Mucosa of descending colon (tissue), 3 donors: ENCODE data around the gene CD3D. TPM values are rescaled to one million over a fixed set of nuclear protein-coding genes. Genes with fewer than 3 reads are reported as not detected.

Experiments used
- ATAC-seq: fragments of 200-7000 bp; cut with Tn5 transposase; one replicate; pipeline ENCODE4 v1.9.1; 2020; ENCODE audit warnings: mild to moderate bottlenecking, moderate library complexity
- DNase-seq, 3 donors: peaks; one replicate each; pipeline ENCODE4 v3.0.0-alpha.2; 2020
- H3K36me3 ChIP-seq: fragments of 200-600 bp; one replicate; pipeline ENCODE4 v1.8.0; 2021; ENCODE audit warnings: low read depth, mild to moderate bottlenecking
- H3K4me1 ChIP-seq: fragments of 200-600 bp; one replicate; pipeline ENCODE4 v1.8.0; 2021; ENCODE audit warnings: low read depth, mild to moderate bottlenecking
- H3K4me3 ChIP-seq: fragments of 200-600 bp; one replicate; pipeline ENCODE4 v1.8.0; 2021; ENCODE audit warnings: mild to moderate bottlenecking
- H3K9me3 ChIP-seq: fragments of 200-600 bp; one replicate; pipeline ENCODE4 v1.8.0; 2021; ENCODE audit warnings: mild to moderate bottlenecking
- intact Hi-C, 2 donors: fragments of 100-400 bp; cut with DNase I in 1 of 2; cut with micrococcal nuclease in 1 of 2; formaldehyde crosslinking; loops; one replicate each; pipeline versions ENCODE4 v1.11.0 to v1.11.1; 2022; cut with DNase I, micrococcal nuclease
- total RNA-seq, 3 donors: library from RNA; stranded (reverse); fragmentation: NEBNext Ultra II Directional in 2 of 3; extraction: Animal tissue kit (Norgen Biotek cat#: 25700) in 2 of 3; gene quantifications; one replicate each; pipeline versions ENCODE4 v1.2.1 to v1.2.4, GENCODE V29; 2021 to 2023
- TF ChIP-seq, protein P1 (sequence below): fragments of 200-600 bp; IDR thresholded peaks from one replicate; pipeline ENCODE4 v1.8.0; 2022; ENCODE audit warnings: antibody characterized with exemption, mild to moderate bottlenecking
- donor health status: DM: no; HTN: no; CAD: no; lungs with moderate emphysema.
- donor health status: DM: no; HTN: no; CAD: no.
- donor health status: DM: no; HTN: yes; CAD: no.

CD3D gene
- total RNA-seq, 3 donors from 2014 or later: 4.9 to 8.1 (median 7.7) TPM

GRCh38 chr11:118289401-118289800 lies 53.1 kb downstream of the CD3D start:
- no peak for DNase-seq
- Histone ChIP-seq H3K36me3 (no peaks in the 10 kb centered on the region), H3K9me3 (no peaks in the 10 kb centered on the region), H3K4me1 (peaks cover 6% of the 10 kb centered on the region), H3K4me3 (no peak overlapping the region)
- intact Hi-C loops: loop anchor here in 1 of 2 donors (10.0 kb wide), 1 partner anchor 85 kb away; no protein-coding TSS in a partner anchor
- no peak for ATAC-seq
- TF ChIP-seq, protein P1, sequence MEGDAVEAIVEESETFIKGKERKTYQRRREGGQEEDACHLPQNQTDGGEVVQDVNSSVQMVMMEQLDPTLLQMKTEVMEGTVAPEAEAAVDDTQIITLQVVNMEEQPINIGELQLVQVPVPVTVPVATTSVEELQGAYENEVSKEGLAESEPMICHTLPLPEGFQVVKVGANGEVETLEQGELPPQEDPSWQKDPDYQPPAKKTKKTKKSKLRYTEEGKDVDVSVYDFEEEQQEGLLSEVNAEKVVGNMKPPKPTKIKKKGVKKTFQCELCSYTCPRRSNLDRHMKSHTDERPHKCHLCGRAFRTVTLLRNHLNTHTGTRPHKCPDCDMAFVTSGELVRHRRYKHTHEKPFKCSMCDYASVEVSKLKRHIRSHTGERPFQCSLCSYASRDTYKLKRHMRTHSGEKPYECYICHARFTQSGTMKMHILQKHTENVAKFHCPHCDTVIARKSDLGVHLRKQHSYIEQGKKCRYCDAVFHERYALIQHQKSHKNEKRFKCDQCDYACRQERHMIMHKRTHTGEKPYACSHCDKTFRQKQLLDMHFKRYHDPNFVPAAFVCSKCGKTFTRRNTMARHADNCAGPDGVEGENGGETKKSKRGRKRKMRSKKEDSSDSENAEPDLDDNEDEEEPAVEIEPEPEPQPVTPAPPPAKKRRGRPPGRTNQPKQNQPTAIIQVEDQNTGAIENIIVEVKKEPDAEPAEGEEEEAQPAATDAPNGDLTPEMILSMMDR: no peak

Other genes with a start within 250 kb of the CD3D start
- 1 to 10 TPM; 1.0 to 2.6 (median 1.2) TPM for gene SCN4B, start 189.9 kb downstream of the CD3D start, total RNA-seq
- 1 to 10 TPM in 1 of 3 donors, under 1 TPM in 2; 0.23 to 3.7 (median 0.34) TPM for gene SCN2B, start 166.1 kb downstream of the CD3D start, total RNA-seq
- 10 to 100 TPM in 1 of 3 donors, 1 to 10 TPM in 2; 7.5 to 15.0 (median 7.7) TPM for gene JAML, start 117.7 kb downstream of the CD3D start, total RNA-seq
- 10 to 100 TPM in 1 of 3 donors, 1 to 10 TPM in 2; 4.9 to 19.6 (median 9.0) TPM for gene MPZL3, start 90.3 kb downstream of the CD3D start, total RNA-seq
- gene MPZL2, start 78.4 kb downstream of the CD3D start, total RNA-seq: 10 to 100 TPM; 34.4 to 83.1 (median 72.4) TPM
- 1 to 10 TPM; 6.3 to 9.7 (median 9.7) TPM for gene CD3E, start 38.0 kb downstream of the CD3D start, total RNA-seq
- gene CD3G, start 1.6 kb upstream of the CD3D start, total RNA-seq: 1 to 10 TPM; 2.8 to 5.1 (median 4.2) TPM
- 10 to 100 TPM; 42.3 to 50.1 (median 46.1) TPM for gene UBE4A, start 16.9 kb upstream of the CD3D start, total RNA-seq
- gene ATP5MG, start 58.9 kb upstream of the CD3D start, total RNA-seq: 100 to 1,000 TPM; 224 to 287 (median 262) TPM
- 10 to 100 TPM; 49.0 to 89.3 (median 51.4) TPM for gene KMT2A, start 93.8 kb upstream of the CD3D start, total RNA-seq
- gene TTC36, start 184.8 kb upstream of the CD3D start, total RNA-seq: 1 to 10 TPM in 2 of 3 donors, under 1 TPM in 1; 0.63 to 1.3 (median 1.2) TPM
- gene TMEM25, start 188.5 kb upstream of the CD3D start, total RNA-seq: 10 to 100 TPM in 1 of 3 donors, 1 to 10 TPM in 2; 7.8 to 18.0 (median 8.5) TPM
- gene IFT46, start 223.2 kb upstream of the CD3D start, total RNA-seq: 10 to 100 TPM; 10.7 to 23.0 (median 12.8) TPM
- 100 to 1,000 TPM; 126 to 134 (median 130) TPM for gene ARCN1, start 229.7 kb upstream of the CD3D start, total RNA-seq